GM12878 (cell line): ENCODE measurements around the gene PIGU. TPM values are rescaled to one million over a fixed set of nuclear protein-coding genes. Genes with fewer than 3 reads are reported as not detected.

Source experiments
- ATAC-seq: fragments of 200-7000 bp; cut with Tn5 transposase; 3 replicates; pipeline ENCODE4 v1.9.1; 2020; ENCODE audit warnings: mild to moderate bottlenecking, moderate library complexity
- BruUV-seq: library from RNA; stranded (reverse); fragments of 400-500 nt; replicated peaks from 2 replicates; lab custom pipeline; 2021; lab: Mats Ljungman, UMichigan
- CTCF ChIA-PET: fragments of 300-600 bp; sonication (Branson Sonifier 250); formaldehyde crosslinking; extraction: SDS; loops from one replicate; lab custom pipeline; 2021; ENCODE audit warnings: inconsistent platforms; lab: Yijun Ruan, JAX
- POLR2A ChIA-PET: fragments of 350-600 bp; formaldehyde crosslinking; extraction: SDS; loops from one replicate; lab custom pipeline; 2021; ENCODE audit warnings: inconsistent platforms; lab: Charles Lee
- RAD21 ChIA-PET: fragments of 300-600 bp; sonication (Branson Sonifier 250); formaldehyde crosslinking; loops from one replicate; lab custom pipeline; 2023; ENCODE audit warnings: antibody characterized with exemption; ENCODE audit not compliant: unreplicated experiment; lab: Charles Lee
- SMC1A ChIA-PET: fragments of 300-600 bp; sonication (Branson Sonifier 250); formaldehyde crosslinking; loops from one replicate; lab custom pipeline; 2023; ENCODE audit not compliant: unreplicated experiment, uncharacterized antibody; lab: Charles Lee
- DNase-seq: peaks from one replicate; pipeline ENCODE4 v3.0.0-alpha.2; 2011; ENCODE audit warnings: low read depth, low spot score
- FAIRE-seq: peaks from 3 replicates; lab custom pipeline; 2011; peaks lifted over from hg19 to GRCh38; lab: Jason Lieb, UNC
- H2AFZ ChIP-seq: 2 replicates; pipeline ENCODE4 v1.6.0; 2011; ENCODE audit warnings: low read depth, low read length, control low read depth; ENCODE audit not compliant: control insufficient read depth
- H3K27ac ChIP-seq: 2 replicates; pipeline ENCODE4 v1.5.1; 2011; ENCODE audit warnings: control low read depth; ENCODE audit not compliant: control insufficient read depth, insufficient read depth
- H3K27me3 ChIP-seq, 2 experiments: replicated peaks in 1 of 2; 2 replicates each; pipeline versions ENCODE4 v1.6.0 to v1.6.1; 2011; ENCODE audit warnings: low read length in 1 of 2; ENCODE audit not compliant: control insufficient read depth in 2 of 2, insufficient read depth in 2 of 2
- H3K36me3 ChIP-seq, 2 experiments: 2 replicates each; pipeline ENCODE4 v1.5.1; 2011; ENCODE audit warnings: low read length in 1 of 2; ENCODE audit not compliant: control insufficient read depth in 2 of 2, insufficient read depth in 2 of 2
- H3K4me1 ChIP-seq: 2 replicates; pipeline ENCODE4 v1.6.1; 2011; ENCODE audit warnings: mild to moderate bottlenecking, low read length, moderate library complexity, mixed read lengths; ENCODE audit not compliant: control insufficient read depth, insufficient read depth
- H3K4me2 ChIP-seq: 2 replicates; pipeline ENCODE4 v1.6.0; 2011; ENCODE audit warnings: control low read depth; ENCODE audit not compliant: control insufficient read depth, insufficient read depth
- H3K4me3 ChIP-seq: fragments of 200-600 bp; sonication (generic); 2 replicates; pipeline ENCODE4 v1.5.1; 2016
- H3K79me2 ChIP-seq: 2 replicates; pipeline ENCODE4 v1.6.0; 2011; ENCODE audit warnings: low read length; ENCODE audit not compliant: control insufficient read depth, insufficient read depth
- H3K9ac ChIP-seq: 2 replicates; pipeline ENCODE4 v1.8.0; 2011; ENCODE audit warnings: low read length, control low read depth, mixed read lengths; ENCODE audit not compliant: control insufficient read depth, insufficient read depth
- H3K9me3 ChIP-seq: replicated peaks from 3 replicates; pipeline ENCODE4 v1.5.1; 2011; ENCODE audit warnings: mild to moderate bottlenecking, low read length; ENCODE audit not compliant: control insufficient read depth, insufficient read depth
- H4K20me1 ChIP-seq: 2 replicates; pipeline ENCODE4 v1.6.0; 2011; ENCODE audit not compliant: control insufficient read depth, insufficient read depth
- CHD4 ChIP-seq: fragments of 200-600 bp; sonication (generic); IDR thresholded peaks from 2 replicates; pipeline ENCODE4 v1.6.1; 2016; ENCODE audit warnings: mild to moderate bottlenecking
- FOXK2 ChIP-seq: fragments of 450-650 bp; IDR thresholded peaks from 2 replicates; pipeline ENCODE4 v1.6.1; 2017; ENCODE audit warnings: mild to moderate bottlenecking, moderate library complexity
- HCFC1 ChIP-seq: fragments of 150-350 bp; IDR thresholded peaks from 2 replicates; pipeline ENCODE4 v1.6.1; 2014; ENCODE audit warnings: low read length
- HDAC2 ChIP-seq: fragments of 200-600 bp; sonication (generic); IDR thresholded peaks from 2 replicates; pipeline ENCODE4 v1.6.1; 2017
- IKZF2 ChIP-seq, 2 experiments: fragments of 450-650 bp; IDR thresholded peaks; 2 replicates each; pipeline ENCODE4 v1.6.1; 2017; ENCODE audit warnings: mild to moderate bottlenecking in 2 of 2, moderate library complexity in 2 of 2
- KAT2A ChIP-seq: conservative IDR thresholded peaks from 2 replicates; pipeline ENCODE4 v1.6.1; 2011; ENCODE audit warnings: low read depth, low read length; ENCODE audit not compliant: control insufficient read depth
- MEF2A ChIP-seq: IDR thresholded peaks from 2 replicates; pipeline ENCODE4 v1.6.1; 2011; ENCODE audit warnings: low read depth, mild to moderate bottlenecking, low read length, moderate library complexity; ENCODE audit not compliant: insufficient read depth
- NBN ChIP-seq: fragments of 450-650 bp; IDR thresholded peaks from 2 replicates; pipeline ENCODE4 v1.6.1; 2016
- NR2C1 ChIP-seq: fragments of 450-650 bp; IDR thresholded peaks from 2 replicates; pipeline ENCODE4 v1.6.1; 2017; ENCODE audit warnings: antibody characterized with exemption, mild to moderate bottlenecking, moderate library complexity
- PAX8 ChIP-seq: fragments of 450-650 bp; IDR thresholded peaks from 2 replicates; pipeline ENCODE4 v1.6.1; 2017; ENCODE audit warnings: mild to moderate bottlenecking, moderate library complexity
- POLR2A ChIP-seq: IDR thresholded peaks from 2 replicates; pipeline ENCODE4 v1.6.1; 2011; ENCODE audit warnings: low read depth, mild to moderate bottlenecking, low read length
- RAD21 ChIP-seq: IDR thresholded peaks from 2 replicates; pipeline ENCODE4 v1.6.1; 2011; ENCODE audit warnings: mild to moderate bottlenecking, low read depth, low read length, moderate library complexity; ENCODE audit not compliant: insufficient read depth
- SMC3 ChIP-seq: IDR thresholded peaks from 2 replicates; pipeline ENCODE4 v1.6.1; 2011; ENCODE audit warnings: low read length, improper control_type of control experiment, borderline replicate concordance
- TAF1 ChIP-seq: IDR thresholded peaks from 2 replicates; pipeline ENCODE4 v1.6.1; 2011; ENCODE audit warnings: mild to moderate bottlenecking, low read depth, low read length, borderline replicate concordance
- TCF12 ChIP-seq: IDR thresholded peaks from 2 replicates; pipeline ENCODE4 v1.6.1; 2011; ENCODE audit warnings: low read depth, mild to moderate bottlenecking, low read length
- TCF3 ChIP-seq: IDR thresholded peaks from 2 replicates; pipeline ENCODE4 v1.6.1; 2012; ENCODE audit warnings: low read depth, mild to moderate bottlenecking, low read length, borderline replicate concordance; ENCODE audit not compliant: insufficient read depth
- ZNF217 ChIP-seq: fragments of 450-650 bp; IDR thresholded peaks from 2 replicates; pipeline ENCODE4 v1.6.1; 2017; ENCODE audit warnings: antibody characterized with exemption, mild to moderate bottlenecking
- ZNF622 ChIP-seq: fragments of 450-650 bp; IDR thresholded peaks from 2 replicates; pipeline ENCODE4 v1.6.1; 2017; ENCODE audit warnings: mild to moderate bottlenecking, inconsistent platforms
- WGBS: methylation state at CpG from one replicate; pipeline ENCODE4 v1.1.6; 2016; ENCODE audit warnings: low lambda C conversion rate; ENCODE audit not compliant: insufficient replicate concordance, insufficient coverage; ENCODE audit errors: missing lambda C conversion rate; 5-methylcytosine and 5-hydroxymethylcytosine counted together
- in situ Hi-C: fragments of 300-500 bp; cut with MboI; formaldehyde crosslinking; loops from 9 replicates; pipeline ENCODE4 v1.14.3; 2018; ENCODE audit warnings: mixed read lengths
- intact Hi-C: fragments of 100-400 bp; cut with micrococcal nuclease; formaldehyde crosslinking; loops from one replicate; pipeline ENCODE4 v1.14.2; 2022; ENCODE audit not compliant: unreplicated experiment
- polyA plus RNA-seq, 11 experiments: library from polyadenylated mRNA; depleted of rRNA in 4 of 11; unstranded in 6 of 11; stranded (reverse) in 5 of 11; fragments of >200 nt; fragmentation: Nextera tagmentation in 4 of 11; fragmentation: Illumina TruSeq in 1 of 11; extraction: Ambion mirVana in 4 of 11; extraction: Trizol in 1 of 11; gene quantifications; 1 replicate in 1 of 11; 2 replicates in 10 of 11; pipeline versions ENCODE4 v1.2.1 to v1.2.3, GENCODE V29; 2011 to 2016; ENCODE audit warnings: inconsistent platforms in 2 of 11, missing spikeins in 2 of 11, low read depth in 1 of 11
- total RNA-seq, 4 experiments: library from RNA; depleted of rRNA in 3 of 4; stranded (reverse); fragments of >200 nt in 3 of 4; fragmentation: Illumina TruSeq in 1 of 4; extraction: Trizol in 1 of 4; gene quantifications; 2 replicates each; pipeline versions ENCODE4 v1.2.1 to v1.2.3, GENCODE V29; 2013 to 2021
- TF ChIP-seq, protein P1 (sequence below): IDR thresholded peaks from 2 replicates; pipeline ENCODE4 v1.6.1; 2011; ENCODE audit warnings: borderline replicate concordance, low read depth, mild to moderate bottlenecking, moderate library complexity, low read length; ENCODE audit not compliant: insufficient read depth, poor library complexity, severe bottlenecking
- TF ChIP-seq, protein P2 (sequence below): fragments of 450-650 bp; IDR thresholded peaks from 2 replicates; pipeline ENCODE4 v1.6.1; 2014; ENCODE audit warnings: mild to moderate bottlenecking
- TF ChIP-seq, protein P3 (sequence below), 3 experiments: IDR thresholded peaks in 2 of 3; conservative IDR thresholded peaks in 1 of 3; 2 replicates each; pipeline ENCODE4 v1.5.1; 2011; ENCODE audit warnings: low read depth in 3 of 3, low read length in 3 of 3, mild to moderate bottlenecking in 3 of 3, control low read depth in 2 of 3, moderate library complexity in 2 of 3, inconsistent platforms in 1 of 3, mixed read lengths in 1 of 3; ENCODE audit not compliant: control insufficient read depth in 2 of 3, insufficient read depth in 1 of 3; ENCODE audit errors: extremely low read depth in 1 of 3

The PIGU gene
- total and polyA plus RNA-seq, 10 of the 15 experiments (the other 5 are each of a cell fraction or from before 2014, with no cell fraction given): 4.1 to 88.2 (median 25.0) TPM

DNA sequence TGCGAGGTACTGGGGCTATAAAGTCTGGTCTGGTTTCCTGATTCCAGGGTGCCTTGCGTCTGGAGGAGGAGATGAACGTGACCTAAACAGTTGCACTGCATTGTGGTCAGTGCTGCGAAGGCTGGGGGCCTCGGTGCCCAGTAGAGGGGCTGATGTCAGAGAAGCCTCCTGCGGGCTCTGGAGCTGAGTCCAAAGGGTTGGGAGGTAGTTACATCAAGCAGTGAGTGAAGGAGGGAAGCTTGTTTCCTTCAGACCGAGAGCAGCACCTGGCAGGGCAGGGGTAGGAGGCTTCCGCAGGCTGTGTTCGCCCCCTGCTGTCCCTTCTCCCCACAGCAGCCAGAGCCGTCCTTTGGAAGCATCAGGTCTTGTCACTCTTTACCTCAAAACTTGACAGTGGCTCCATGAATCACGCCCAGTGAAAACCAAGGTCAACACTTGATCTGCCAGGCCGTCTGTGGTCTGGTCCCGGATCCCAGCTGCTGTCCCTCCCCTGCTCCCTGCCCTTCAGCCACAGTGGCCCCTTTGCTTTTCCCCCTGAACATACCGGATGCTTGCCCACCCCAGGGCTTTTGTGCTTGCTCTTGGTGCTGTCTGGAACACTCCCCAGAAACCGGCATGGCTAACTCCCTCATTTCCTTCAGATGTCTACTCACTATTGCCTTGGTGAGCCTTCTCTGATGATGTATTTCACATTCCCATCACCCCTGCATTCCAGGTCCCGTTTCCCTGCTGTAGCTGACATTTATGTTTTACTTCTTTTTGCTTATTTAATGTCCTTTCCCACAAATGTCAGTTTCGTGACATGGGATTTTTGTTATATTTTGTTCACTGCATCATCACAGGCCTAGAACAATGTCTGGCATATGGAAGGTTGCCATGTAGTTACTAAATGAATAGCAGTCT lies 153.7 kb downstream of the PIGU start:
- H2AFZ ChIP-seq: no peak overlapping the region
- SMC1A ChIA-PET: interaction anchor here (0.9 to 2.0 kb wide), 6 partner anchors 30 to 245 kb away, joined by 3 to 17 read pairs (median 4); no protein-coding TSS in a partner anchor
- WGBS: 71% methylated on average over 17 of the region's 17 CpGs
- in situ Hi-C loops: no loop called here
- peak; percentile 91 for ATAC-seq
- no TSS peak for BruUV-seq
- no peak overlapping the region for H3K4me3 ChIP-seq
- H3K36me3 ChIP-seq: peaks cover 8 to 22% of the 10 kb centered on the region in 2 experiments; a peak in 3 of 4 replicates
- H3K27ac ChIP-seq: no peak overlapping the region
- POLR2A ChIA-PET: no interaction called here
- peaks cover 37% of the 10 kb centered on the region for H3K79me2 ChIP-seq
- peak; percentile 73 for FAIRE-seq
- H3K4me2 ChIP-seq: no peak overlapping the region
- peaks cover 11% of the 10 kb centered on the region for H3K4me1 ChIP-seq
- H3K9ac ChIP-seq: no peak overlapping the region
- DNase-seq: no peak
- peaks cover 4% of the 10 kb centered on the region; the same call in 1 of the 2 replicates for H4K20me1 ChIP-seq
- H3K9me3 ChIP-seq: no peaks in the 10 kb centered on the region
- intact Hi-C loops: loop anchor here (1.0 to 10.0 kb wide), 2 partner anchors 211 to 328 kb away; no protein-coding TSS in a partner anchor
- RAD21 ChIA-PET: interaction anchor here (0.7 to 3.7 kb wide), 6 partner anchors 161 to 333 kb away, joined by 3 to 26 read pairs (median 4); partner anchors contain the start of gene ITCH
- CTCF ChIA-PET: interaction anchor here (0.6 to 6.2 kb wide), 11 partner anchors 11 to 333 kb away, joined by 3 to 57 read pairs (median 4); no protein-coding TSS in a partner anchor
- H3K27me3 ChIP-seq: no peaks in the 10 kb centered on the region
- TF ChIP-seq, protein P1, sequence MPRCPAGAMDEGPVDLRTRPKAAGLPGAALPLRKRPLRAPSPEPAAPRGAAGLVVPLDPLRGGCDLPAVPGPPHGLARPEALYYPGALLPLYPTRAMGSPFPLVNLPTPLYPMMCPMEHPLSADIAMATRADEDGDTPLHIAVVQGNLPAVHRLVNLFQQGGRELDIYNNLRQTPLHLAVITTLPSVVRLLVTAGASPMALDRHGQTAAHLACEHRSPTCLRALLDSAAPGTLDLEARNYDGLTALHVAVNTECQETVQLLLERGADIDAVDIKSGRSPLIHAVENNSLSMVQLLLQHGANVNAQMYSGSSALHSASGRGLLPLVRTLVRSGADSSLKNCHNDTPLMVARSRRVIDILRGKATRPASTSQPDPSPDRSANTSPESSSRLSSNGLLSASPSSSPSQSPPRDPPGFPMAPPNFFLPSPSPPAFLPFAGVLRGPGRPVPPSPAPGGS: no peak
- TF ChIP-seq, protein P2, sequence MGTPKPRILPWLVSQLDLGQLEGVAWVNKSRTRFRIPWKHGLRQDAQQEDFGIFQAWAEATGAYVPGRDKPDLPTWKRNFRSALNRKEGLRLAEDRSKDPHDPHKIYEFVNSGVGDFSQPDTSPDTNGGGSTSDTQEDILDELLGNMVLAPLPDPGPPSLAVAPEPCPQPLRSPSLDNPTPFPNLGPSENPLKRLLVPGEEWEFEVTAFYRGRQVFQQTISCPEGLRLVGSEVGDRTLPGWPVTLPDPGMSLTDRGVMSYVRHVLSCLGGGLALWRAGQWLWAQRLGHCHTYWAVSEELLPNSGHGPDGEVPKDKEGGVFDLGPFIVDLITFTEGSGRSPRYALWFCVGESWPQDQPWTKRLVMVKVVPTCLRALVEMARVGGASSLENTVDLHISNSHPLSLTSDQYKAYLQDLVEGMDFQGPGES: no peak
- TF ChIP-seq ZNF217 (no peak), FOXK2 (no peak), POLR2A (no peak), IKZF2 (IDR thresholded peaks at IDR 0.05) (no peak), MEF2A (no peak), HCFC1 (no peak), TCF12 (0 out of 2 replicates have a peak, but pooled peaks have one; percentile 13), HDAC2 (no peak), ZNF622 (no peak), NBN (no peak), TCF3 (peak; percentile 71; the same call in 1 of the 2 replicates), KAT2A (no peak), CHD4 (no peak), SMC3 (peak; percentile 84), NR2C1 (no peak), RAD21 (peak; percentile 69), TAF1 (no peak), PAX8 (no peak)
- TF ChIP-seq, protein P3, sequence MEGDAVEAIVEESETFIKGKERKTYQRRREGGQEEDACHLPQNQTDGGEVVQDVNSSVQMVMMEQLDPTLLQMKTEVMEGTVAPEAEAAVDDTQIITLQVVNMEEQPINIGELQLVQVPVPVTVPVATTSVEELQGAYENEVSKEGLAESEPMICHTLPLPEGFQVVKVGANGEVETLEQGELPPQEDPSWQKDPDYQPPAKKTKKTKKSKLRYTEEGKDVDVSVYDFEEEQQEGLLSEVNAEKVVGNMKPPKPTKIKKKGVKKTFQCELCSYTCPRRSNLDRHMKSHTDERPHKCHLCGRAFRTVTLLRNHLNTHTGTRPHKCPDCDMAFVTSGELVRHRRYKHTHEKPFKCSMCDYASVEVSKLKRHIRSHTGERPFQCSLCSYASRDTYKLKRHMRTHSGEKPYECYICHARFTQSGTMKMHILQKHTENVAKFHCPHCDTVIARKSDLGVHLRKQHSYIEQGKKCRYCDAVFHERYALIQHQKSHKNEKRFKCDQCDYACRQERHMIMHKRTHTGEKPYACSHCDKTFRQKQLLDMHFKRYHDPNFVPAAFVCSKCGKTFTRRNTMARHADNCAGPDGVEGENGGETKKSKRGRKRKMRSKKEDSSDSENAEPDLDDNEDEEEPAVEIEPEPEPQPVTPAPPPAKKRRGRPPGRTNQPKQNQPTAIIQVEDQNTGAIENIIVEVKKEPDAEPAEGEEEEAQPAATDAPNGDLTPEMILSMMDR (IDR thresholded peaks at IDR 0.05 in 2 of 3, conservative IDR thresholded peaks at IDR 0.05 in 1 of 3; ENCODE audit: control insufficient read depth in 2 of 3, extremely low read depth in 1 of 3, insufficient read depth in 1 of 3, low read depth in 3 of 3, low read length in 3 of 3): peak; percentile 63 to 75 (median 66)
